Measurements from ENCODE around the gene RPS5.

DNA sequence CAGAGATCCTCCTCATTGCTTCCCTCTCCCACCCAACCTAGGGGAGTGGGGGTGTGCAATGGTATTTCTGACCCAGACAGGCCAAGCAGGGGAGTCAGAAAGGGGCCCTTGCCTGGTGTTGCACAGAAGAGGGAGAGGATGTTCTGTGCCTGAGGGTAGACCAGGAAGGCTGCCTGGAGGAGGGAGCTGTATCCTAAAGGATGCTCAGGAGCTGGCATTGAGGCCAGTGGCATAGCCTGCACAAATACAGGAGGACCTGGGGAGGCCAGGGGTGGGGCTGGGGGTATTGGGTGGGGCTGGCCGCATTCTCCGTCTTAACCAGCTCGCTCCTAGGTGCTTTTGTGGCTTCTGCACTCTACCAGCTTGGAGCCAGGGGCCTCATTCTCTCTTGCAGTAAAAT is 12.8 kb downstream of the RPS5 start:
- no peak for TF ChIP-seq ZFX (IDR thresholded peaks at IDR 0.05)
- TF ChIP-seq, protein P1, sequence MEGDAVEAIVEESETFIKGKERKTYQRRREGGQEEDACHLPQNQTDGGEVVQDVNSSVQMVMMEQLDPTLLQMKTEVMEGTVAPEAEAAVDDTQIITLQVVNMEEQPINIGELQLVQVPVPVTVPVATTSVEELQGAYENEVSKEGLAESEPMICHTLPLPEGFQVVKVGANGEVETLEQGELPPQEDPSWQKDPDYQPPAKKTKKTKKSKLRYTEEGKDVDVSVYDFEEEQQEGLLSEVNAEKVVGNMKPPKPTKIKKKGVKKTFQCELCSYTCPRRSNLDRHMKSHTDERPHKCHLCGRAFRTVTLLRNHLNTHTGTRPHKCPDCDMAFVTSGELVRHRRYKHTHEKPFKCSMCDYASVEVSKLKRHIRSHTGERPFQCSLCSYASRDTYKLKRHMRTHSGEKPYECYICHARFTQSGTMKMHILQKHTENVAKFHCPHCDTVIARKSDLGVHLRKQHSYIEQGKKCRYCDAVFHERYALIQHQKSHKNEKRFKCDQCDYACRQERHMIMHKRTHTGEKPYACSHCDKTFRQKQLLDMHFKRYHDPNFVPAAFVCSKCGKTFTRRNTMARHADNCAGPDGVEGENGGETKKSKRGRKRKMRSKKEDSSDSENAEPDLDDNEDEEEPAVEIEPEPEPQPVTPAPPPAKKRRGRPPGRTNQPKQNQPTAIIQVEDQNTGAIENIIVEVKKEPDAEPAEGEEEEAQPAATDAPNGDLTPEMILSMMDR (conservative IDR thresholded peaks at IDR 0.05): no peak
